HG03039 (cell line): ENCODE measurements around the gene TFAM.

Experiments used
- ATAC-seq: cut with Tn5 transposase; IDR thresholded peaks from one replicate; pipeline ENCODE4 v1.9.1; 2021; ENCODE audit warnings: mild to moderate bottlenecking, moderate library complexity; ENCODE audit not compliant: unreplicated experiment

The TFAM gene

DNA sequence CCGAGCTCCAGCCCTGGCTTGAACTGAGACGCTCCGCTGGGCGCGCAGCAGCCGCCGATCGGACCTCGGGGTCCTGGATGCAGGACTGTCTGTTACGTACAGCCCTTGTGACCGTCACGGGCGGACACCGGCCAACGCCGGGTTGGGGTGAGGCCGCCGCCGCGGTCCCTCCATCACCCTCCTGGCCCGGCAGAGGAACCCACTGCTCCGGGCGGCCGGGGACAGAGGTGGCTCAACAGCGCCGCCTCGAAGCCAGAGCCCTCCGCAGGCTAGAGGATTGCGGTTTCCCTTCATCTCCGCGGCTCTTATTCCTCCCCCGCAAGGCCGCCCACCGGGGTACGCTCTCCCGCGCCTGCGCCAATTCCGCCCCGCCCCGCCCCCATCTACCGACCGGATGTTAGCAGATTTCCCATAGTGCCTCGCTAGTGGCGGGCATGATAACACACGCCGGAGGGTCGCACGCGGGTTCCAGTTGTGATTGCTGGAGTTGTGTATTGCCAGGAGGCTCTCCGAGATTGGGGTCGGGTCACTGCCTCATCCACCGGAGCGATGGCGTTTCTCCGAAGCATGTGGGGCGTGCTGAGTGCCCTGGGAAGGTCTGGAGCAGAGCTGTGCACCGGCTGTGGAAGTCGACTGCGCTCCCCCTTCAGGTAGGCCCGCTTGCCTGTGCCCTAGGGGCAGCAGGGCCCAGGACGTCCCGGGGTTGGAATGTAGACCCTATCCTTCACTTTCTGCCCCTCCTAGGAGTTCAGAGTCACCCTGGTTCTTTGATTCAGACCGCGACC lies at the start of gene TFAM:
TSS of gene TFAM (plus strand) at position 412 of the 785 bp plus-strand sequence. CDS start at position 550, 138 bp downstream.
- peak; percentile 85 for ATAC-seq

DNA sequence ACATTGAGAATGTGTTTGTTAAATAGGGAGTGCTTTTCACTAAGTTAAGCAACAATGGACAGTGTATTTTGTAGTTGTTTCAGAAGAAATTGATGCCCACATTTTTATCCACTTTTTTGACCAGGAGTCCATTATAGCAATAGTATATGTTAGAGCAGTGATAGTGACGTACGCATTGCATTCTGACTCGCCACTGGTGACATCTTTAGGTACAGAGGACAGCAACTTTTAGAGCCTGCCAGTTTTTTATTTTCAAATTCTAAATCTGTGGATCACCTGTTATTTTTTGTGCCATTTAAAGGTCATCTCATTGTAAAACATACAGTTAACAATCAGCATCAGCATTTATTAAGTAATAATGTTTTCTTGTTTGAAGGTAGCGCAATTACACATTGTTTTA lies 49.0 kb upstream of the TFAM start:
- no peak for ATAC-seq

DNA sequence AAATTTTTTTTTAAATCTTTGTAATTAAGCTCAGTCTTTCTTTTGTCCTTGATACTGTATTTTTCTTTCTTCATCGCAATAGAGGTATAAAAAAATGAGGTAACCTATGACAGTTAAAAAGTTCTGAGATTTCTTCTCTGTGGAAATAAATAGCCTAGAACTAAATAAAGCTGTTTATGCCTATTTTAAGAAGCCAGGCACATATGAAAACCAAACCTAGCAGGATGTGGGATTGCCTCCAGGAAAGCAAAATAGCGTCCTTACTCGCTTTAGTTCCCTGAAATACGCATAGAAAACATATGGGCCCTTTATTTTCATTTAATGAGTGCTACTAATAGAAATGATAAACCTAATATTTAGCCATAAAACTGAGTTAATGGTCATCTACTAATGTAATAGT lies 43.8 kb upstream of the TFAM start:
- ATAC-seq, result no peak

DNA sequence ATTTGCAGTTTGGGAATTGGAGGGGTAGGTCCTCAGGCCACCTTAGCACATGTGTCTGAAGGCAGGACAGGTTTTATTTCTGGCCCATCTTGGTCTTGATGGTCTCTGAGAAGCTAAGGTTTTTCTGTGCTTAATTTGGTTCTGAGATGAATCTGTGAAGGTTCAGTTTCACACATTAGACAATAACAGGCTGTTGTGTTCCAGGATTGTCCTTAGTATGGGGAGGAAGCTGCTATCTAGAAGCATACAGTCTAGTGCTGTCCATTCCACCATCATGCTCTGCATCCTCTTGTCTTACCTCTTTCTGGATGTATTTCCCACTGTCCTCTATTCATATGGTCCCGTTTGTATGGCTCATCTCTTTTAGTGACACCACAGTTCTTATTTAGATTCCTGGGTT lies 43.3 kb upstream of the TFAM start:
- no peak for ATAC-seq

DNA sequence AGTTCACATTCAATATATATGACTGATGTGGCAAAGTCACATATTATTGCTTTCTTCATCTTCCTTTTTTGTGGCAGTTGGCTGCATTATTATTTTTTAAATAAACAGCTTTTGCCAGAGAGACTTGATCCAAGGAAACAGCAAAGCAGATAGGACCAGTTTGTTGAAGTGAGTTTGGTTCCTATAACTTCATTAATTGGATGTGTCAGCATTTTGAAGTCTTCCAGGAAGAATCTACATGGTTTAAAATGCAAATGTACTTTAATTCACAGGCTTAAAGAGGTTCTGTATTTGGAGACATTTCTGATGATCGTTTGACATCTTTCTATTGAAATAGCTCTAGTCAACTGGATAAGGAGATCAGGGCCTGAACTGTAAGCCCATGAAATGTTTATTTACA lies 37.2 kb upstream of the TFAM start:
- no peak for ATAC-seq

DNA sequence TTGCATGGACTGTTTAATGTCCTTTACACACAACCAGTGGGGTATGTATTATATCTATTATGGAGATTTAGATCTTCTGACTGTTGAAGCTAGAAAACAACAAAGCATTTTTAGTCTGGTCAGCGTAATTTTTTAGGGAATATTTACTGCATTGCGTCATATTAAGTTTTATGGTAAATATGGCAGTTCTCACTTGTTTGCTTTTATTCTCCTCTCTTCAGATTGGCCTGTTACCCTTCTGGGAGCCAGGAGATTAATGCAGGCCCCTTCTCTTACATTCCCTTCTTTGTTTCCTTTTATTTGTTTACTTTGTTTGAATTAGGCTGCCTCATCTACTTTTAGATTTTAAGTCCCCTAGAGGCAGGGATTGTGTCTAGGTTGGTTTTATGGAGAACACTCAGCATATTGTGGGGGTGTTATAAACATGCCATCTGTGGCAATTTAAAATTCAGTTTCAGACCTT lies 36.6 kb upstream of the TFAM start:
- no peak for ATAC-seq

DNA sequence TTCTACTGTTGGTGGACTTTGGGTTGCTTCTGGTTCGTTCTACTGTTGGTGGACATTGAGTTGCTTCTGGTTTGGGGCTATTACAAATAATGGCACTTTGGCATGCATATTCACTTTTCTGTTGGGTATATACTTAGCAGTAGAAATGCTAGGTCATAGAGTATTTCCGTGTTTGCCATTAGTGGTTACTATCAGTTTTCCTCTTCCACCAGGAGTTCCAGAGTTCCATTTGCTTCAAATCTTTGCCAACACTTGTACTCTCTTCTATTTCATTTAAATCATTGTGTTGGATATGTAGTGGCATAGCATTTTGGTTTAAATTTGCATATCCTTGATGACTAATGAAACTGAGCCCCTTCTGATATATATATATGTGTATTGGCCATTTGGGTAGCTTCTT lies 35.2 kb upstream of the TFAM start:
- ATAC-seq, result no peak

DNA sequence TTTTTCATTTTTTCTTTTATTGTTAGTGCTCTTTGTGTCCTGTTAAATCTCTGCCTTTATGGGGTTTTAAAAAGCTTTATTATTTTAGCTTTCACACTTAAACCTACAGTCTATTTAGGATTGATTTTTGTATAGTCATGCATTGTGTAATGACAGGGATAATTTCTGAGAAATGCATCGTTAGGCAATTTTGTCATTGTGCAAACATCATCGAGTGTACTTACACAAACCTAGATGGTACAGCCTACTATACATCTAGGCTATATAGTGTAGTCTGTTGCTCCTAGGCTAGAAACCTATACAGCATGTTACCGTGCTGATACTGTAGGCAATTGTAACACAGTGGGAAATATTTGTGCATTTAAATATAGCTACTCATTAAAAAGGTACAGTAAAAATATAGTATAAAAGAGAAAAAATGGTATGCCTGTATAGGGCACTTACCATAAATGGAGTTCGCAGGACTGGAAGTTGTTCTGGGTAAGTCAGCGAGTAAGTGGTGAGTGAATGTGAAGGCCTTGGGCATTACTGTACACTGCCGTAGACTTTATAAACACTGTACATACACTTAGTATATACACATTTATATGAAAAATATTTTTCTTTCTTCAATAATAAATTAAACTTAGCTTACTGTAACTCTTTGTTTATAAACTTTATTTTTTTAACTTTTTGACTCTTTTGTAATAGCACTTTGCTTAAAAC lies 34.4 kb upstream of the TFAM start:
- no peak for ATAC-seq

DNA sequence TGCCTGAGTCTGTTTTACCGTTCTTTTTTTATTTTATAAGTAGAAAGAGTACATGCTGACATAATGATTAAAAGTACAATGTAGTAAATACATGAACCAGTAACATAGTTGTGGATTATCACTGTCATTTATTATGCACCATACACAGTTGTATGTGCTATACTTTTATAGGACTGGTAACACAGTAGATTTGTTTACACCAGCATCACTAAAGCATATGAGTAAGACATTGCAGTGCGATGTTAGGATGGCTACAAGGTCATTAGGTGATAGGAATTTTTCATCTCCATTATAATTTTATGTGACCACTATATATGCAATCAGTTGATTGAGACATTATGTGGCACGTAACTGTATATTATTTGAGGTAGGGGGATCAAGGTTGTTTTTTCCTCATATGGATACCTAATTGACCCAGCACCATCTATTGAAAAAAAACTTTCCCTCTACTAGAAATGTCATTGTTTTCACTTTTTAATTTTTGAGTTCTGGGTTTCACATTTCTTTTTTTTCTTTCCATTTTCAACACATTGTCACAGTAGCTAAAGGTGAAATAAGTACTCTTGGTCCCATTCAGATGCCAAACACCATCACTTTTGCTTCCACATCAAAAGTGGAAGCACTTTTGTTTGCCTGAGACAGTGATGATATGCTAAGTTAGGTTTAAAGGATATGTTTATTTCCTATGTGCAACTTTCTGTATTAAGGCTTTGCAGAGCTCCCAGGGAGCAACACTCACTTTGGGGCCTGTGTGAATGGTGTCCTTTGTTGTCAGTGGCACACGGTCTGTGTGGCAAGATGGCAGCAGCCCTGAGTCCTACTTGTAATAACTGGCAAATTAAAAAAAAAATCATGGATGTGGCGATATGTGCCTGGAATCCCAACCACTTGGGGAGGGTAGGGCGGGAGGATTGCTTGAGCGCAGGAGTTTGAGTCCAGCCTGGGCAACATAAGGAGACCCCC lies 33.3 kb upstream of the TFAM start:
- no peak for ATAC-seq

DNA sequence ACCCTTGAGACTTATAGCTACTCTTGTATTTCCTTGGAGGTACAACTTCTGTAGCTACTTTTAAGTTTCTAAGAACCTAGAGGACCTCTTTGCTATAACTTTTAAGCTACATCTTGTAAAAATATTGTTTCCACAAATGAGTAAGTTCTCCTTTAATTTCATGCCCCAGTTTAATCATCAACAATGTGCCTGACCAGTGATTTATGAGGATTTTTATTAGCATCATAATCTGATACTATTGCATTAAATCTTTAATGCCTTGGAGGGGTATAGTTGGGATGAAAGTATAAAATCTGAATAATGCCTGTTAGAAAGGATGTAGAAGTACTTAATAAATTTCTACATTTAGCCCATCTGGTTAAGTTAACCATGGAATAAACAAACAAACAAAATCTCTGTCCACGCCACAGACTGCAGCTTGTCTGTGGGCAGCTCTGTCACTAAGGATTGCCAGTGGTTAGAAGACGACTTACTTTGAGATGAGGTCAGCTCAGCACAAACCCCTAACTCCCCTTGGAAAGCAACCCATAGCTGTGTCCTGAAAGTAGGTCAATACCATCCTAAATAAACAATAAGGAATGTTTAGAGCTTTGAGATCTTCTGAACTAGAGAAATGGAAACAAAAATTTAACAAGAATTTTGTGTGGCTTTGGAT lies 32.1 kb upstream of the TFAM start:
- no peak for ATAC-seq

DNA sequence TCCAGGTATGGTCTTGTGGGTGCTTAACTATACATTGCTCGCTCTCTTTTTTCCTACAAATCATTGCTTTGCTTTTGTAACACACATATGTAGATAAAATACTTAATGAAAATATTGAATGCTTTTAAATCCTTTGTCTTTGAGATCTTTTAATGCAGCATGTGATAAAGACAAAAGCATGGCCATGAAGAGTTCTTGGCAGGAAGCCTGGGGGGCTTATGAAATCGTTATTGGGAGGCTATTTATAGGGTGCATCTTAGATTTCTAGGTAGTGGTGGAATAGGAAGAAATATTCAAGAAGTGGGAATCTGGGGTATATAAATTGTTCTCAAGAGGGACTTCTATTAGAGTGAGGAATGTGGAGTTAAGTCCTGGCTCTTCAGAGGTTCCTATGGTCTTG lies 28.5 kb upstream of the TFAM start:
- no peak for ATAC-seq

DNA sequence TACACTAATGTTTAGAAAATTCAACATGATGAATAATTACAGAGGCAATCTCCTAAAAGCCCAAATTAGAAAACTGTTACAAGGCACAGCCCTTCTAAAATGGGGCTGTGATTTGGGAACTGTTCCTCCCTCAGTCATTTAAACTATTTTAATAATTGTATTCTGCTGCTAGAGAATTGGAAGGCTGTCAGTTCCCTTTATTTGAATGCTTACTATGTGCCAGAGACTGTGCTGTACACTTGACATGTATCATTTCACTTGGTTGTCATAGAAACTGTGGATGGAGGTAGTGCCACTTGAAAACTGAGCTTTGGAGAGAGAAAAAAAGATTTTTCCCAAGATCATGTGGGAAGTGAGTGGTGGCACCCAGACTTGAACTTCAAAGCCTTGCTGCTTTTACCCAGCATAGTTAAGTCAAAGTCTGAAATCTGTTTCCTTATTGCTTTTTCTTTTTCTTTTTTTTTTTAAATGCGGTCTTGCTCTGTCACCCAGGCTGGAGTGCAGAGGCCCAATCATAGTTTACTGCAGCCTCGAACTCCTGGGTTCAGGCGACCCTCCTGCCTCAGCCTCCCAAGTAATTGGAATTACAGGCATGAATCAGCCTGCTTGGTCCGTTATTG lies 26.8 kb upstream of the TFAM start:
- no peak for ATAC-seq

DNA sequence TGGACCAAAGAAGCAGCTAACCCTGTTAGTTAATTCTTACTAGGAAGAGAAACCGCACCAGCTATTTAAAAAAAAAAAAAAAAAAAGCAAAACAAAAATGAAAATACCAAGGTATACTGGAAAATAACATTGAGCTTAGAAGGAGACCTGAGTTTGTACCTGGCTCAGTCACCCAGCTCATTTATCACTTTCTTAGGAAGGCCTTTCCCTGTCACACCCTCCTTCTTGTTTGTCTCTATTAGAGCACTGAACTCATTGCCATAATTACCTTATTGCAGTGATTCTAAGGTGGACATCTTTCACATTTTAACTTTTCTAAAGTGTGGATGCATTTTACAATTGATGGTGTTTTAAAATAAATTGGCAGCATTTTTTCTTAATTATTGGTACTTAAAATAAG lies 26.3 kb upstream of the TFAM start:
- no peak for ATAC-seq

DNA sequence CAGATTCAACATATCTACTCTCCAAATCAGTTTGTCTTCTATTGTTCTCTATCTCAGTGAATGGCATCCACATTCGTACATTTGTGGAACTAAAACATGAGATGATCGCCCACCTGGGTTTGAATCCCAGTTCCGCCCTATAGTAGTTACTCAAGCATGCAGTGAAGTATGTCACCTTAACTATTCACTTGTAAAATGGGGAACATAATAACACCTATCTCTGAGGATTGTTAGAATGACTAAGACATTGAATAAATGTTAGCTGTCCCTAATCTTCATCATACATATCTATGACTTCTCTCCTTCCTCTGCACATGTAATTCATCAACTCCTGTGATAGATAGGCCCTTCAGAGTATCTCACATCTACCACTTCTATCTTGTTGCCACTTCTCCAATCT lies 25.7 kb upstream of the TFAM start:
- ATAC-seq, result no peak

DNA sequence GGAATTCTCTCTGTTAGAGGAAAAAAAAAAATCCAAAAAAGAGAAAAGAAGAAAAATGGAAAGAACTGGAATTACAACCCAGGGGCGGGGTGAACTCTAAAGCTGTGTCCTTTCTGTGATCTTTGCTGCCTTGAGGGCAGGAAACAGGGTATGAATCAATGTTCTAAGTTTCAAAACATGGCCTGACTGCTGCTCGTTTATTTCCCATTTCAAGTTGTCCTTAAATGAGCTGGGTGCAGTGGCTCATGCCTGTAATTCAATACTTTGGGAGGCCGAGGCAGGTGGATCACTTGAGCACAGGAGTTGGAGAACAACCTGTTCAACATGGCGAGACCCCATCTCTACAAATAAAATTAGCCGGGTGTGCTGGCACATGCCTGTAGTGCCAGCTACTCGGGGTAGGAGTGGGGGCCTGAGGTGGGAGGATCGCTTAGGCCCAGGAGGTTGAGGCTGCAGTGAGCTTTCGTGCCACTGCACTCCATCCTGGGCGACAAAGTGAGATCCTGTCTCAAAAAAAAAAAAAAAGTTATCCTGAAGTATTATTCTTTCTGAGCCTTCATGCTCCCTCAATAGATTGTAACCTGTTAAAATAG lies 24.7 kb upstream of the TFAM start:
- ATAC-seq, result no peak

DNA sequence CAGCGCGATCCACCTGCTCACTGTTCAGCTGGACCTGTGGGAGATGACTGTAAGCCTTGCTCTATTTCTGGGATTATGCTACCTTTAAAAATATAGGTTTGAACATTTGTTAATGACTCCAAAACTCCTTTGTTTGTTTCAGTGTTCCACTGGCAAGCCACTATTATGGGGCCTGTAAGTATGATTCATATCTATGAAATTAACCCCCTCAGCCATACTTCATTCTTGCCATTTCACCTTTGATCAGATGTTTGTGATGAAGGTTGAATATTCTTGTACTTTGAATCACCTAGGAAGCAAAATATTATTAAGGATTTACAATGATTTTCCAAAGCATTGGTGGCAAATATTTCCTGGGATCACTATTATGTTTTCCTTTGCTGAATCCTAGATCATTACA lies 23.9 kb upstream of the TFAM start:
- no peak for ATAC-seq

DNA sequence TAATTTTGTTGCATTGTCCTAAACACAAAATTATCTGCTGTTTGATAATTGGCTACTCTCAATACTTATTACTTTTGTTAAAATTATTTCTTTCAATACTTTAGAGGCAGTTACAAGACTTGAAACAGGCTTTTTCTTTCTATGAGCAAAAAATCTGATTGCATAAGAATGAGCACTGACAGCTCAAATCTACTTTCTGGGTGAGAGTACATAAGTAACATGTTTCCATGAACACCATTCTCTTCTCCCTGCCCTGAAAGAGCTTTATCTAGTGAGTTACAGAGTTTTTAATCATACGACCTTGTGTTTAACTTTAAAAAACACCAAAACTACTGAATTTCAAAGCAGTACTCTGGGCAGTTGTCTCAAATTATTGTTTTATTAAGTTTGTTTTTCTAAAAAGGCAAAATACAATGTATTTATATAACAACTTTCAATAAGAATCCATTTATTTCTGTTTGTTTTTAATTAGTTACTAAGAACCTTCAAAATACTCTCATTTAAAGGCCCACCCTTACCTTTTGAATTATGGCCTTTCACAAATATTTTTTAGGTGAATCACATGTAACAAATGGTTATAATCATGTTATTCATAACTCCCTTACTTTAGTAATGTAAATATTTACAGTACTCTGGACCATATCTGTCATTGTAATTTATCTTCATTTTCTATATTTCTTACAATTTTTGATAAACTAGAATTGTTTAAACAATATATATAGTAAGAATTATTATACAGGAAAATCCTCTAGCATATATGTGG lies 23.0 kb upstream of the TFAM start:
- no peak for ATAC-seq

DNA sequence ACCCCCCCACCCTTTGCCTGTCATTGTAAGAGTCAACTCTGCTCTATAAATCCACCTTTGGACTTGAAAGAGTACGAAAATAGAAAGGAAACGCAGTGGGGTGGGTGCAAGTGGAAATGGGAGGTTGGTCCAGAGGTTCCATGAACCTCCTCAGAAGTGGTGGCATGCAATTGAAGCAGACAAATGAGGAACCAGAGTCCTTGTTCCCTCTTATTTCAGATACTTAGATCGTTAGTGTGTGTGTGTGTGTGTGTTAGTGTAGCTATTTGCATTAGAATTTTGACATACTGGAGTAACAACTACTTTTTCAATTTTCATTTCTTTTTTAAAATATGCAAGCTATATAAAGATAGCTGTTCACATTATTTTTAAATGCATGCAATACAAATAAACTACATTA lies 18.1 kb upstream of the TFAM start:
- no peak for ATAC-seq

DNA sequence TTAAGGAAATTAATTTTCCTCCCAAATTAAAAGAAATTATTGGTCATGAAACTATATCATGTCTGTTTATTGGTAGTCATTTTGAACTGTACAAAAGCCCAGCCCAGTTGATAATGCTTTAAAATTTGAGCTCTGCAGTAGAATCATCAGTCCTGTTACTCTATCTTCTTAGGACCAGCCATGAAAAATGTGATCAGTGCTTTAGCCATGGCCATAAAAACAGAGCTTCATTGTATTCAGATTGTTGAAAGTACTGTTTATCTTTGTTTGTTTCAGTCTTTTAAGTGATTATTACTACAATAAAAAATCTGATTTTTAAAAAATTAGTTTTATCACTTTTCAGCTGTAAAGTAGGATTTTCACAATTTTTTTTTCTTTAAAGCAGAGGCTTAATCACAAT lies 13.7 kb upstream of the TFAM start:
- ATAC-seq, result no peak
